CD8-positive, alpha-beta memory T cell (primary cell): ENCODE data around the gene IGFN1. TPM values are rescaled to one million over a fixed set of nuclear protein-coding genes. Genes with fewer than 3 reads are reported as not detected.
A peak's percentile ranks its signal among the peaks of the same experiment; 100 is the strongest.

Experiments used
- CTCF ChIA-PET: fragments of 350-600 bp; sonication (Branson Sonifier 250); formaldehyde crosslinking; loops from one replicate; lab custom pipeline; 2021; ENCODE audit warnings: antibody characterized with exemption; lab: Charles Lee
- POLR2A ChIA-PET: fragments of 350-600 bp; sonication (Branson Sonifier 250); formaldehyde crosslinking; loops from one replicate; lab custom pipeline; 2021; ENCODE audit warnings: antibody characterized with exemption; lab: Charles Lee
- DNase-seq, 5 donors: peaks; one replicate each; pipeline versions ENCODE4 v3.0.0 to v3.0.0-alpha.2; 2020 to 2022; ENCODE audit warnings: mixed read lengths in 1 of 5
- H3K27ac ChIP-seq: one replicate; pipeline ENCODE4 v1.7.0; 2013; ENCODE audit warnings: low read depth, mild to moderate bottlenecking, low read length, moderate library complexity
- H3K27me3 ChIP-seq: 2 replicates; pipeline ENCODE4 v1.7.0; 2013; ENCODE audit warnings: low read length, mild to moderate bottlenecking; ENCODE audit not compliant: insufficient read depth, poor library complexity, severe bottlenecking
- H3K36me3 ChIP-seq: 2 replicates; pipeline ENCODE4 v1.7.0; 2013; ENCODE audit warnings: mild to moderate bottlenecking, low read length, moderate library complexity; ENCODE audit not compliant: insufficient read depth
- H3K4me1 ChIP-seq: 2 replicates; pipeline ENCODE4 v1.7.0; 2013; ENCODE audit warnings: mild to moderate bottlenecking, low read length, moderate library complexity; ENCODE audit not compliant: insufficient read depth
- H3K4me3 ChIP-seq: 2 replicates; pipeline ENCODE4 v1.7.0; 2013; ENCODE audit warnings: mild to moderate bottlenecking, low read length
- H3K9me3 ChIP-seq: 2 replicates; pipeline ENCODE4 v1.7.0; 2013; ENCODE audit warnings: mild to moderate bottlenecking, low read length
- H3K27ac Mint-ChIP-seq, 8 donors: one replicate each; pipeline ENCODE4 v1.8.0; 2020 to 2021; ENCODE audit warnings: mixed read lengths in 8 of 8, mild to moderate bottlenecking in 6 of 8, inconsistent platforms in 3 of 8, moderate library complexity in 3 of 8
- H3K27me3 Mint-ChIP-seq, 2 donors: one replicate each; pipeline ENCODE4 v1.8.0; 2020 to 2021; ENCODE audit warnings: mixed read lengths in 2 of 2, mild to moderate bottlenecking in 1 of 2, moderate library complexity in 1 of 2
- H3K36me3 Mint-ChIP-seq, 3 donors: one replicate each; pipeline ENCODE4 v1.8.0; 2020 to 2021; ENCODE audit warnings: mixed read lengths in 3 of 3, inconsistent platforms in 1 of 3, mild to moderate bottlenecking in 1 of 3
- H3K4me1 Mint-ChIP-seq, 3 donors: one replicate each; pipeline ENCODE4 v1.8.0; 2020 to 2021; ENCODE audit warnings: mixed read lengths in 3 of 3, inconsistent platforms in 1 of 3, mild to moderate bottlenecking in 1 of 3
- H3K4me3 Mint-ChIP-seq, 7 donors: one replicate each; pipeline ENCODE4 v1.8.0; 2020 to 2021; ENCODE audit warnings: mixed read lengths in 7 of 7, mild to moderate bottlenecking in 6 of 7, moderate library complexity in 4 of 7, inconsistent platforms in 2 of 7
- H3K9me3 Mint-ChIP-seq, 5 donors: one replicate each; pipeline ENCODE4 v1.8.0; 2020 to 2022; ENCODE audit warnings: mixed read lengths in 5 of 5, mild to moderate bottlenecking in 3 of 5, moderate library complexity in 2 of 5, inconsistent platforms in 1 of 5
- polyA plus RNA-seq: library from polyadenylated mRNA; unstranded; fragments of 300-500 nt; fragmentation: Illumina TruSeq; gene quantifications from one replicate; pipeline ENCODE4 v1.2.3, GENCODE V29; 2021
- total RNA-seq, 2 experiments: library from RNA; stranded (reverse); gene quantifications; one replicate each; pipeline ENCODE4 v1.2.3, GENCODE V29; 2021

IGFN1 gene
- total and polyA plus RNA-seq, 3 experiments from 2014 or later = not detected

GRCh38 chr1:201224666-201225370, 34.2 kb downstream of the IGFN1 start:
- no peaks in the 10 kb centered on the region for H3K4me1 Mint-ChIP-seq
- H3K27me3 Mint-ChIP-seq = peaks cover 11 to 25% of the 10 kb centered on the region in 2 donors
- no peaks in the 10 kb centered on the region for H3K36me3 ChIP-seq
- no peak overlapping the region for H3K4me3 ChIP-seq
- no peak overlapping the region for H3K4me3 Mint-ChIP-seq
- H3K27me3 ChIP-seq = peaks cover 6% of the 10 kb centered on the region
- H3K4me1 ChIP-seq = no peaks in the 10 kb centered on the region
- no peaks in the 10 kb centered on the region for H3K36me3 Mint-ChIP-seq
- H3K9me3 Mint-ChIP-seq = no peaks in the 10 kb centered on the region
- no peaks in the 10 kb centered on the region for H3K9me3 ChIP-seq
- CTCF ChIA-PET = no interaction called here
- no peak overlapping the region for H3K27ac ChIP-seq
- DNase-seq = no peak
- POLR2A ChIA-PET = no interaction called here
- H3K27ac Mint-ChIP-seq = peak overlapping the region in 1 of 8 donors; percentile 55

DNA sequence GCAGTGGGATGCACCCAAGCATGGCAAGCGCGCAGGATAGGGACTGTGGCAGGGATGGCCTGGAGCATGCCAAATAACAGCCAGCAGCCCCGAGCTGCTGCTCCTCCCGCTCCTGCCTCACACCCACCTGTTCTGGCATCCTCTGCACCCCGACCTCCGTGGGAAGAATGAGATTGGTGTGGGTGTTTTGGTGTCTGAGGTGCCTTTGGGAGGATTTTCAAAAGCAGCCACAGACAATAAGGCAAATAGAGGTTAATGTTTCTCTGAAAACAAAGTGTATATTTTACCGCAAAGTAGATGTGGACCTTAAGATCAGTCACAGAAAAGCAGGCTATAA, 35.5 kb downstream of the IGFN1 start:
- Mint-ChIP-seq H3K27ac (no peak overlapping the region), H3K4me3 (no peak overlapping the region), H3K4me1 (no peaks in the 10 kb centered on the region), H3K27me3 (peaks cover 14 to 36% of the 10 kb centered on the region in 2 donors), H3K9me3 (peaks cover 0 to 3% (median 0%) of the 10 kb centered on the region in 5 donors), H3K36me3 (no peaks in the 10 kb centered on the region)
- POLR2A ChIA-PET = no interaction called here
- no peaks in the 10 kb centered on the region for H3K9me3 ChIP-seq
- H3K27me3 ChIP-seq = peaks cover 6% of the 10 kb centered on the region
- CTCF ChIA-PET = no interaction called here
- H3K4me3 ChIP-seq = no peak overlapping the region
- H3K36me3 ChIP-seq = no peaks in the 10 kb centered on the region
- DNase-seq = no peak
- no peak overlapping the region for H3K27ac ChIP-seq
- H3K4me1 ChIP-seq = no peaks in the 10 kb centered on the region

GRCh38 chr1:201226859-201227488, 36.4 kb downstream of the IGFN1 start:
- Histone ChIP-seq H3K4me3 (no peak overlapping the region), H3K4me1 (no peaks in the 10 kb centered on the region), H3K9me3 (no peaks in the 10 kb centered on the region), H3K36me3 (no peaks in the 10 kb centered on the region), H3K27ac (no peak overlapping the region), H3K27me3 (peaks cover 6% of the 10 kb centered on the region)
- ChIA-PET POLR2A (no interaction called here), CTCF (no interaction called here)
- Mint-ChIP-seq H3K36me3 (no peaks in the 10 kb centered on the region), H3K4me1 (no peaks in the 10 kb centered on the region), H3K27me3 (peaks cover 18 to 36% of the 10 kb centered on the region in 2 donors), H3K4me3 (no peak overlapping the region), H3K27ac (no peak overlapping the region), H3K9me3 (peaks cover 0 to 3% (median 2%) of the 10 kb centered on the region in 5 donors)
- no peak for DNase-seq

GRCh38 chr1:201228011-201228983, 37.7 kb downstream of the IGFN1 start:
- H3K4me3 ChIP-seq = no peak overlapping the region

GRCh38 chr1:201229095-201229494, 38.5 kb downstream of the IGFN1 start:
- no peaks in the 10 kb centered on the region for H3K4me1 ChIP-seq
- no peak overlapping the region for H3K4me3 ChIP-seq
- no peaks in the 10 kb centered on the region for H3K9me3 ChIP-seq
- Mint-ChIP-seq H3K27ac (peak overlapping the region in 1 of 8 donors; percentile 18), H3K9me3 (peaks cover 0 to 9% (median 6%) of the 10 kb centered on the region in 5 donors), H3K36me3 (no peaks in the 10 kb centered on the region), H3K27me3 (peaks cover 17 to 36% of the 10 kb centered on the region in 2 donors), H3K4me1 (no peaks in the 10 kb centered on the region), H3K4me3 (no peak overlapping the region)
- DNase-seq = no peak
- CTCF ChIA-PET = no interaction called here
- POLR2A ChIA-PET = no interaction called here
- H3K27ac ChIP-seq = no peak overlapping the region
- H3K27me3 ChIP-seq = peaks cover 6% of the 10 kb centered on the region
- H3K36me3 ChIP-seq = no peaks in the 10 kb centered on the region

More at GRCh38 chr1:201228011-201228983, 37.7 kb downstream of the IGFN1 start:
- no peaks in the 10 kb centered on the region for H3K4me1 Mint-ChIP-seq
- peak in 1 of 5 donors; percentile 36 for DNase-seq
- peaks cover 0 to 9% (median 6%) of the 10 kb centered on the region in 5 donors for H3K9me3 Mint-ChIP-seq
- ChIA-PET CTCF (no interaction called here), POLR2A (no interaction called here)
- no peaks in the 10 kb centered on the region for H3K4me1 ChIP-seq
- no peak overlapping the region for H3K4me3 Mint-ChIP-seq
- no peaks in the 10 kb centered on the region for H3K36me3 ChIP-seq
- peaks cover 6% of the 10 kb centered on the region for H3K27me3 ChIP-seq
- no peaks in the 10 kb centered on the region for H3K36me3 Mint-ChIP-seq
- H3K27me3 Mint-ChIP-seq = peaks cover 18 to 36% of the 10 kb centered on the region in 2 donors
- H3K27ac ChIP-seq = no peak overlapping the region
- H3K27ac Mint-ChIP-seq = peak overlapping the region in 2 of 8 donors; percentile 18 to 48
- H3K9me3 ChIP-seq = no peaks in the 10 kb centered on the region

- no peak overlapping the region for H3K4me3 Mint-ChIP-seq
- ChIA-PET CTCF (no interaction called here), POLR2A (no interaction called here)
- H3K27me3 Mint-ChIP-seq = peaks cover 15 to 36% of the 10 kb centered on the region in 2 donors
- Histone ChIP-seq H3K27me3 (peaks cover 6% of the 10 kb centered on the region), H3K4me3 (no peak overlapping the region), H3K36me3 (no peaks in the 10 kb centered on the region), H3K27ac (no peak overlapping the region), H3K9me3 (no peaks in the 10 kb centered on the region), H3K4me1 (no peaks in the 10 kb centered on the region)
- no peak for DNase-seq
- no peaks in the 10 kb centered on the region for H3K36me3 Mint-ChIP-seq
- no peaks in the 10 kb centered on the region for H3K4me1 Mint-ChIP-seq
- no peak overlapping the region for H3K27ac Mint-ChIP-seq
- H3K9me3 Mint-ChIP-seq = peaks cover 0 to 9% (median 6%) of the 10 kb centered on the region in 5 donors
Observed at GRCh38 chr1:201229771-201230635, 39.4 kb downstream of the IGFN1 start.

DNA sequence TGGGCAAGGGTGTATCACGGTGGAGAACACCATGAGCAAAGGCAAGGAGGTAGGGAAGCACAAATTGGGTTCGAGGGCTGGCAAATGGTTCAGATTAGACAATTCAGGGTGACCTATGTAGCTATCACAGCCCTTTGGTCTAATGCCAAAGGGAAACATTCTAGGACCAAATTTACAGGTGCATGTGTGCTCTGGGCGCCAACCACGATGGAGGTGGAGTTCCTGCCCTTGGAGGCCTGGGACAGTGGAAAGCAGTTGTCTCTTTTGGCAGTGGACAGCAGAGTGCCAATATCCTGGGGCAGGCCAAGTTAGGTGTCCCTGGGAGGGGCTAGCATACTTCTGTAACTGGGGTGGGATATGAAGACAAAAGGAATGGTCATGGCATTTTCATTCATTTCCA, 40.1 kb downstream of the IGFN1 start:
- DNase-seq = no peak
- H3K9me3 ChIP-seq = no peaks in the 10 kb centered on the region
- H3K4me3 ChIP-seq = no peak overlapping the region
- Mint-ChIP-seq H3K36me3 (no peaks in the 10 kb centered on the region), H3K27ac (no peak overlapping the region), H3K9me3 (peaks cover 0 to 9% (median 6%) of the 10 kb centered on the region in 5 donors), H3K27me3 (peaks cover 15 to 36% of the 10 kb centered on the region in 2 donors), H3K4me1 (no peaks in the 10 kb centered on the region), H3K4me3 (no peak overlapping the region)
- no peak overlapping the region for H3K27ac ChIP-seq
- POLR2A ChIA-PET = no interaction called here
- no peaks in the 10 kb centered on the region for H3K4me1 ChIP-seq
- H3K27me3 ChIP-seq = peaks cover 6% of the 10 kb centered on the region
- CTCF ChIA-PET = no interaction called here
- no peaks in the 10 kb centered on the region for H3K36me3 ChIP-seq
